ENCODE data around the gene AURKAIP1. TPM values are rescaled to one million over a fixed set of nuclear protein-coding genes. Genes with fewer than 3 reads are reported as not detected.
A peak's percentile ranks its signal among the peaks of the same experiment; 100 is the strongest.

AURKAIP1 gene
- 100 to 1,000 TPM; 150 to 180 (median 177) TPM for total RNA-seq
- long read RNA-seq, donor 1, transcript AURKAIP1-203 (3 exons, 1,072 nt), result minor isoform, 11 of 200 reads
- long read RNA-seq, donor 1, transcript AURKAIP1-202 (4 exons, 1,047 nt), result major isoform, 88 of 200 reads
- long read RNA-seq, donor 1, transcript AURKAIP1-204 (4 exons, 875 nt), result minor isoform, 56 of 200 reads
- long read RNA-seq, donor 1, partial matches to known transcripts, result 40 of 200 reads
- long read RNA-seq, donor 1, other reads (novel, unspliced or antisense), result 4 of 200 reads
- long read RNA-seq, donor 2, transcript AURKAIP1-203 (3 exons, 1,072 nt), result minor isoform, 7 of 142 reads
- long read RNA-seq, donor 2, transcript AURKAIP1-204 (4 exons, 875 nt), result minor isoform, 5 of 142 reads
- long read RNA-seq, donor 2, transcript AURKAIP1-202 (4 exons, 1,047 nt), result major isoform, 121 of 142 reads
- long read RNA-seq, donor 2, partial matches to known transcripts, result 3 of 142 reads
- long read RNA-seq, donor 2, other reads (novel, unspliced or antisense), result 2 of 142 reads

- peak; percentile 93 for ATAC-seq
- no peaks in the 10 kb centered on the region for H3K9me3 ChIP-seq
- intact Hi-C loops (cut with DNase I, micrococcal nuclease), result loop anchor here in 1 of 2 donors (2.0 kb wide), 1 partner anchor 22 kb away; no protein-coding TSS in a partner anchor
- no peaks in the 10 kb centered on the region for H3K36me3 ChIP-seq (ENCODE audit: low read depth)
- TF ChIP-seq, protein P1, sequence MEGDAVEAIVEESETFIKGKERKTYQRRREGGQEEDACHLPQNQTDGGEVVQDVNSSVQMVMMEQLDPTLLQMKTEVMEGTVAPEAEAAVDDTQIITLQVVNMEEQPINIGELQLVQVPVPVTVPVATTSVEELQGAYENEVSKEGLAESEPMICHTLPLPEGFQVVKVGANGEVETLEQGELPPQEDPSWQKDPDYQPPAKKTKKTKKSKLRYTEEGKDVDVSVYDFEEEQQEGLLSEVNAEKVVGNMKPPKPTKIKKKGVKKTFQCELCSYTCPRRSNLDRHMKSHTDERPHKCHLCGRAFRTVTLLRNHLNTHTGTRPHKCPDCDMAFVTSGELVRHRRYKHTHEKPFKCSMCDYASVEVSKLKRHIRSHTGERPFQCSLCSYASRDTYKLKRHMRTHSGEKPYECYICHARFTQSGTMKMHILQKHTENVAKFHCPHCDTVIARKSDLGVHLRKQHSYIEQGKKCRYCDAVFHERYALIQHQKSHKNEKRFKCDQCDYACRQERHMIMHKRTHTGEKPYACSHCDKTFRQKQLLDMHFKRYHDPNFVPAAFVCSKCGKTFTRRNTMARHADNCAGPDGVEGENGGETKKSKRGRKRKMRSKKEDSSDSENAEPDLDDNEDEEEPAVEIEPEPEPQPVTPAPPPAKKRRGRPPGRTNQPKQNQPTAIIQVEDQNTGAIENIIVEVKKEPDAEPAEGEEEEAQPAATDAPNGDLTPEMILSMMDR (IDR thresholded peaks at IDR 0.05), result peak; percentile 43
- DNase-seq, result peak; percentile 97 to 99 (median 98)
- peaks cover 26% of the 10 kb centered on the region for H3K4me1 ChIP-seq (ENCODE audit: low read depth)
- peak within 1 kb of the TSS; percentile 98 for H3K4me3 ChIP-seq
Measured at GRCh38 chr1:1374929-1375662, at the start of gene AURKAIP1. Gene AURKAIP1 (minus strand): TSS chr1:1375207. CDS start chr1:1374756, 451 bp downstream.

DNA sequence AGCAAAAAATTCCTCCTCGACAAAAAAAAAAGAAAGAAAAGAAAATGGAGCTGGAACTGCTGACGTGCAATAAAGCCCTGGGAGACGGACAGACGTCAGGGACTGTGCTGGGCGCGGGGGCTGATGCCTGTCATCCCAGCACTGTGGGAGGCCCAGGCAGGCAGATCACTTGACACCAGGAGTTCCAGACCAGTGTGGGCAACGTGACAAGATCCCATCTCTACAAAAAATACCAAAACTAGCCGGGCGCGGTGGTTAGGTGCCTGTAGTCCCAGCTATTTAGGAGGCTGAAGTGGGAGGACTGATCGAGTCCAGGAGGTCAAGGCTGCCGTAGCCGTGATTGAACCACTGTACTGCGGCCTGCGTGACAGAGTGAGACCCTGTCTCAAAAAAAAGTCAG is 49.7 kb upstream of the AURKAIP1 start:
- DNase-seq (peak in 1 of 3 donors; percentile 36), ATAC-seq (no peak)
- H3K36me3 ChIP-seq (ENCODE audit: low read depth), result no peaks in the 10 kb centered on the region
- H3K4me3 ChIP-seq, result no peak overlapping the region
- TF ChIP-seq, protein P1 (IDR thresholded peaks at IDR 0.05), result no peak
- no peaks in the 10 kb centered on the region for H3K9me3 ChIP-seq
- peaks cover 9% of the 10 kb centered on the region for H3K4me1 ChIP-seq (ENCODE audit: low read depth)
- intact Hi-C loops (cut with DNase I, micrococcal nuclease), result no loop called here

DNA sequence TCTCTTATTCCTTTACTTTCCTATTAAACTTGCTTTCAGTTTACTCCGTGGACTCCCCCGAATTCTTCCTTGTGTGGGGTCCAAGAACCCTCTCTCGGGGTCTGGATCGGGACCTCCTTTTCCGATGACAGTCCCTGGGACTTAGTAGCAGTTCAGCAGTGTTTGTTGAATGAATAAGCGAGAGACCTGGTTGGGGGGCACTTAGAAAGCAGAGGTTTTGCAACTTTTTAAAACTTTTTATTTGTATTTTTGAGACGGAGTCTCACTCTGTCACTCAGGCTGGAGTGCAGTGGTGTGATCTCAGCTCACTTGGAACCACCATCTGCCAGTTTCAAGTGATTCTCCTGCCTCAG is 48.2 kb upstream of the AURKAIP1 start:
- TF ChIP-seq, protein P1 (IDR thresholded peaks at IDR 0.05), result no peak
- Histone ChIP-seq H3K4me3 (no peak overlapping the region), H3K4me1 (ENCODE audit: low read depth) (peaks cover 6% of the 10 kb centered on the region), H3K36me3 (ENCODE audit: low read depth) (no peaks in the 10 kb centered on the region), H3K9me3 (no peaks in the 10 kb centered on the region)
- no peak for DNase-seq
- ATAC-seq, result no peak
- intact Hi-C loops (cut with DNase I, micrococcal nuclease), result no loop called here

GRCh38 chr1:1422465-1423244 is 47.6 kb upstream of the AURKAIP1 start:
- Histone ChIP-seq H3K4me3 (no peak overlapping the region), H3K4me1 (ENCODE audit: low read depth) (peaks cover 6% of the 10 kb centered on the region), H3K36me3 (ENCODE audit: low read depth) (no peaks in the 10 kb centered on the region), H3K9me3 (no peaks in the 10 kb centered on the region)
- ATAC-seq (no peak), DNase-seq (peak in 1 of 3 donors; percentile 30)
- TF ChIP-seq, protein P1 (IDR thresholded peaks at IDR 0.05), result no peak
- intact Hi-C loops (cut with DNase I, micrococcal nuclease), result no loop called here

GRCh38 chr1:1421907-1422464 is 47.0 kb upstream of the AURKAIP1 start:
- TF ChIP-seq, protein P1 (IDR thresholded peaks at IDR 0.05), result no peak
- Histone ChIP-seq H3K9me3 (no peaks in the 10 kb centered on the region), H3K36me3 (ENCODE audit: low read depth) (no peaks in the 10 kb centered on the region), H3K4me3 (no peak overlapping the region), H3K4me1 (ENCODE audit: low read depth) (peaks cover 6% of the 10 kb centered on the region)
- DNase-seq (peak in 1 of 3 donors; percentile 33), ATAC-seq (no peak)
- intact Hi-C loops (cut with DNase I, micrococcal nuclease), result no loop called here
